Large intestine (tissue), 3 donors: ENCODE results near the gene STAM. TPM values are rescaled to one million over a fixed set of nuclear protein-coding genes. Genes with fewer than 3 reads are reported as not detected.
"Not testable (repeated sequence)": the region's sequence is repeated elsewhere in the genome, so short reads cannot be mapped to it uniquely, and the experiment has no call there.

Source experiments
- DNase-seq, 2 donors: peaks; one replicate each; pipeline versions ENCODE4 v3.0.0 to v3.0.0-alpha.2; 2013
- H3K27ac ChIP-seq: one replicate; pipeline ENCODE4 v1.5.1; 2013; ENCODE audit warnings: low read length
- H3K27me3 ChIP-seq: 2 replicates; pipeline ENCODE4 v1.6.1; 2013; ENCODE audit warnings: low read length; ENCODE audit not compliant: control insufficient read depth, insufficient read depth
- H3K36me3 ChIP-seq: 2 replicates; pipeline ENCODE4 v1.6.1; 2013; ENCODE audit warnings: low read length; ENCODE audit not compliant: control insufficient read depth, insufficient read depth
- H3K4me1 ChIP-seq: one replicate; pipeline ENCODE4 v1.6.1; 2013; ENCODE audit warnings: low read length; ENCODE audit not compliant: control insufficient read depth, insufficient read depth
- H3K4me3 ChIP-seq: one replicate; pipeline ENCODE4 v1.5.1; 2013; ENCODE audit warnings: low read length
- H3K9me3 ChIP-seq: one replicate; pipeline ENCODE4 v1.6.1; 2013; ENCODE audit warnings: mild to moderate bottlenecking, low read depth, low read length, moderate library complexity; ENCODE audit not compliant: control insufficient read depth
- WGBS: methylation state at CpG from one replicate; pipeline ENCODE4 v1.1.5; 2013; ENCODE audit warnings: low lambda C conversion rate; ENCODE audit not compliant: insufficient coverage; 5-methylcytosine and 5-hydroxymethylcytosine counted together
- polyA plus RNA-seq: library from polyadenylated mRNA; unstranded; fragments of 120-200 nt; gene quantifications from one replicate; pipeline ENCODE4 v1.2.1, GENCODE V29; 2013

The STAM gene
- polyA plus RNA-seq, 1 donor = 18.7 TPM

GRCh38 chr10:17617031-17617911 lies 26.7 kb upstream of the STAM start, which contains the start of gene HACD1:
HACD1 (minus strand) TSS chr10:17617374; CDS start chr10:17617339, 35 bp downstream.
- peak within 1 kb of the TSS; percentile 55 for H3K4me3 ChIP-seq
- no peaks in the 10 kb centered on the region for H3K4me1 ChIP-seq
- H3K9me3 ChIP-seq = no peaks in the 10 kb centered on the region
- H3K36me3 ChIP-seq = no peaks in the 10 kb centered on the region
- H3K27me3 ChIP-seq = no peaks in the 10 kb centered on the region
- peak; percentile 39 to 79 for DNase-seq
- peak within 1 kb of the TSS; percentile 32 for H3K27ac ChIP-seq
- 0% methylated on average over 4 of the region's 92 CpGs for WGBS

- no peaks in the 10 kb centered on the region for H3K4me1 ChIP-seq
- peaks cover 8% of the 10 kb centered on the region for H3K27me3 ChIP-seq
- no peak for DNase-seq
- no peaks in the 10 kb centered on the region for H3K9me3 ChIP-seq
- H3K4me3 ChIP-seq = no peak overlapping the region
- H3K36me3 ChIP-seq = no peaks in the 10 kb centered on the region
- no peak overlapping the region for H3K27ac ChIP-seq
- WGBS = 84% methylated on average over 7 of the region's 8 CpGs
These were observed 21.9 kb upstream of the STAM start for GRCh38 chr10:17622061-17622460.

- Histone ChIP-seq H3K9me3 (peaks cover 3% of the 10 kb centered on the region), H3K27ac (no peak overlapping the region), H3K4me1 (no peaks in the 10 kb centered on the region), H3K4me3 (no peak overlapping the region), H3K36me3 (no peaks in the 10 kb centered on the region), H3K27me3 (peaks cover 8% of the 10 kb centered on the region)
- no peak for DNase-seq
- no CpG with 5 or more reads among the region's 3 CpGs for WGBS
These were observed 19.0 kb upstream of the STAM start for GRCh38 chr10:17624996-17625395.

GRCh38 chr10:17626656-17627055 lies 17.3 kb upstream of the STAM start:
- DNase-seq = no peak
- peaks cover 8% of the 10 kb centered on the region for H3K27me3 ChIP-seq
- H3K27ac ChIP-seq = no peak overlapping the region
- H3K9me3 ChIP-seq = peaks cover 3% of the 10 kb centered on the region
- no CpG with 5 or more reads among the region's 1 CpG for WGBS
- no peak overlapping the region for H3K4me3 ChIP-seq
- no peaks in the 10 kb centered on the region for H3K36me3 ChIP-seq
- H3K4me1 ChIP-seq = no peaks in the 10 kb centered on the region

- not testable (repeated sequence) for H3K4me1 ChIP-seq, H3K36me3 ChIP-seq, H3K4me3 ChIP-seq, H3K27me3 ChIP-seq, H3K27ac ChIP-seq, H3K9me3 ChIP-seq, DNase-seq
- WGBS = 100% methylated on average over 2 of the region's 8 CpGs
These were observed 11.4 kb upstream of the STAM start for GRCh38 chr10:17632590-17632989.

GRCh38 chr10:17633353-17633752 lies 10.6 kb upstream of the STAM start:
- no peak for DNase-seq
- no peaks in the 10 kb centered on the region for H3K27me3 ChIP-seq
- H3K4me1 ChIP-seq = no peaks in the 10 kb centered on the region
- H3K36me3 ChIP-seq = no peaks in the 10 kb centered on the region
- H3K27ac ChIP-seq = no peak overlapping the region
- peaks cover 3% of the 10 kb centered on the region for H3K9me3 ChIP-seq
- H3K4me3 ChIP-seq = no peak overlapping the region
- no CpG with 5 or more reads among the region's 1 CpG for WGBS

GRCh38 chr10:17637869-17638268 lies 6.1 kb upstream of the STAM start:
- Histone ChIP-seq H3K27ac (no peak overlapping the region), H3K4me1 (no peaks in the 10 kb centered on the region), H3K36me3 (no peaks in the 10 kb centered on the region), H3K9me3 (no peaks in the 10 kb centered on the region), H3K4me3 (no peak overlapping the region), H3K27me3 (no peaks in the 10 kb centered on the region)
- DNase-seq = no peak
- WGBS = no CpG with 5 or more reads among the region's 5 CpGs

- Histone ChIP-seq H3K9me3 (no peaks in the 10 kb centered on the region), H3K36me3 (no peaks in the 10 kb centered on the region), H3K4me3 (no peak overlapping the region), H3K27me3 (no peaks in the 10 kb centered on the region), H3K4me1 (peaks cover 4% of the 10 kb centered on the region), H3K27ac (no peak overlapping the region)
- WGBS = no CpG with 5 or more reads among the region's 4 CpGs
- no peak for DNase-seq
These were observed 3.6 kb upstream of the STAM start for GRCh38 chr10:17640331-17640816.

GRCh38 chr10:17643339-17643754 lies 604 bp upstream of the STAM start:
- no peaks in the 10 kb centered on the region for H3K9me3 ChIP-seq
- DNase-seq = peak in 1 of 2 donors; percentile 70
- H3K4me1 ChIP-seq = peaks cover 11% of the 10 kb centered on the region
- peak overlapping the region; percentile 70 for H3K4me3 ChIP-seq
- H3K27ac ChIP-seq = peak overlapping the region; percentile 92
- H3K36me3 ChIP-seq = no peaks in the 10 kb centered on the region
- no CpG with 5 or more reads among the region's 13 CpGs for WGBS
- no peaks in the 10 kb centered on the region for H3K27me3 ChIP-seq

GRCh38 chr10:17644485-17644943 lies 563 bp downstream of the STAM start:
- Histone ChIP-seq H3K27me3 (no peaks in the 10 kb centered on the region), H3K9me3 (no peaks in the 10 kb centered on the region), H3K4me1 (peaks cover 11% of the 10 kb centered on the region), H3K36me3 (no peaks in the 10 kb centered on the region), H3K4me3 (peak overlapping the region; percentile 70), H3K27ac (peak overlapping the region; percentile 92)
- DNase-seq = no peak
- 0% methylated on average over 1 of the region's 9 CpGs for WGBS
